ENCODE measurements around the gene RBM18. TPM values are rescaled to one million over a fixed set of nuclear protein-coding genes. Genes with fewer than 3 reads are reported as not detected.

The RBM18 gene
- total and polyA plus RNA-seq, 4 donors, result 7.6 to 16.6 (median 11.6) TPM

Other genes starting within 250 kb of the RBM18 start
- 10 to 100 TPM; 23.7 to 31.4 TPM for gene TTLL11, start 171.5 kb downstream of the RBM18 start, total RNA-seq
- gene TTLL11, start 171.5 kb downstream of the RBM18 start, polyA plus RNA-seq, result 10 to 100 TPM in 1 of 2 donors, 1 to 10 TPM in 1; 7.7 to 12.9 TPM
- 10 to 100 TPM; 25.3 to 26.9 TPM for gene NDUFA8, start 105.1 kb downstream of the RBM18 start, total RNA-seq
- gene NDUFA8, start 105.1 kb downstream of the RBM18 start, polyA plus RNA-seq, result 10 to 100 TPM; 59.0 to 65.6 TPM
- gene MORN5, start 104.9 kb downstream of the RBM18 start, total RNA-seq, result not detected
- not detected for gene MORN5, start 104.9 kb downstream of the RBM18 start, polyA plus RNA-seq
- 10 to 100 TPM; 12.2 to 13.8 TPM for gene LHX6, start 35.9 kb downstream of the RBM18 start, total RNA-seq
- not detected for gene LHX6, start 35.9 kb downstream of the RBM18 start, polyA plus RNA-seq
- 10 to 100 TPM; 20.5 to 28.7 TPM for gene MRRF, start within 50 bp of the RBM18 start, total RNA-seq
- gene MRRF, start within 50 bp of the RBM18 start, polyA plus RNA-seq, result 10 to 100 TPM; 18.7 to 20.4 TPM
- 10 to 100 TPM; 10.4 to 20.3 TPM for gene PTGS1, start 106.2 kb upstream of the RBM18 start, total RNA-seq
- 1 to 10 TPM; 3.1 to 5.9 TPM for gene PTGS1, start 106.2 kb upstream of the RBM18 start, polyA plus RNA-seq
- gene OR1J1, start 213.1 kb upstream of the RBM18 start, total RNA-seq, result not detected
- not detected for gene OR1J1, start 213.1 kb upstream of the RBM18 start, polyA plus RNA-seq
- gene OR1J2, start 246.0 kb upstream of the RBM18 start, total RNA-seq, result not detected
- gene OR1J2, start 246.0 kb upstream of the RBM18 start, polyA plus RNA-seq, result not detected

Measured in aorta (tissue), 4 donors.